ENCODE measurements around the gene FARS2. TPM values are rescaled to one million over a fixed set of nuclear protein-coding genes. Genes with fewer than 3 reads are reported as not detected.

The FARS2 gene
- total RNA-seq, 1 experiment from 2014 or later, result 15.0 TPM

DNA sequence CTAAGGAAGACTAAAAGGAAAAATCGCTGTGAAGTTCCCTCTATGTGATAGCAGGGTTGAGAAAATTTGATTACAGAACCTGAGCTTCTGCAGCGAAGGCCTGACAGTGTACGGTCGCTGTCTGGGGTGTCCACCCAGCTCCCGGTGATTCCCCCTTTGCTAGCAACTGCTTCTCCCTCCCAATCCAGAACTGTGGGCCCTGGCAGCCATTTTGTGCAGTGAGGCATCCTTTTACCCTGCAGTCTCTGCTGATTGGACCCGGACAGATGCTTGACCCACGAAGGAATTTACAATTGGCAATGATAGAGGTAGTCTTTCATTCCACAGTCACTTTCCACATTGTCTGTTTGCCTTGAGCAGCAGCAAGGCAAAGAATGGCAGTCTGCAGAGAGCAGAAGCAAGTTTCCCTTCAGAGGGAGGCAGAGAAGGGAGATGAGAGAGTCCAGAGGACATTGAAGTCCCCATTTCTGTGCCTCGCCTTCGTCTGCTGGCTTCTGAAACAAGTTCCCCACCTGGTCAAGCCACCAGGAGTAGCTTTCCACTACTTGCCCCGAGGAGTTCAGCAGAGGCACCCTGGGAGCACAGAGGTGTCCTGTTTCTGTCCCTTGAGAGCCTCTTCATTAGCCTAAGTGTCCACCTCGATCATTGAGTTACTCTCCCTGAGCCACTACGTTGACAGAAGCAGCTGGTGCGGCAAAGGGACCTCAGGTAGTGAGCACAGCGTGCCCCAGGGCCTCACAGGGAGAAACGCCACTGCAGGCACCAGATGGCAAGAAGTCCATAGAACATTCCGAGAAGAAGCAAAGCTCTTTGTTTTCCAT is 375.1 kb downstream of the FARS2 start:
- ATAC-seq (no peak), DNase-seq (ENCODE audit: low spot score) (peak; percentile 36)
- H3K9me3 Mint-ChIP-seq, result peaks cover 22% of the 10 kb centered on the region
- no peaks in the 10 kb centered on the region; the same call in 1 of the 2 replicates for H3K27me3 Mint-ChIP-seq (ENCODE audit: low read depth)
- peak overlapping the region; percentile 10; the same call in 1 of the 2 replicates for H3K27ac Mint-ChIP-seq
- peaks cover 15% of the 10 kb centered on the region for H3K36me3 Mint-ChIP-seq
- H3K4me3 Mint-ChIP-seq, result no peak overlapping the region
- POLR2A ChIA-PET, result no interaction called here
- CTCF ChIA-PET, result no interaction called here
- peaks cover 11% of the 10 kb centered on the region for H3K4me1 Mint-ChIP-seq
- TF ChIP-seq NFYB (CRISPR knock-in tag; conservative IDR thresholded peaks at IDR 0.05; ENCODE audit: low read depth), result no peak
- no peak for TF ChIP-seq ZNF121 (CRISPR knock-in tag; IDR thresholded peaks at IDR 0.05)
- no peak for TF ChIP-seq CREM (CRISPR knock-in tag; IDR thresholded peaks at IDR 0.05)
- no peak for TF ChIP-seq ESRRA (CRISPR knock-in tag; IDR thresholded peaks at IDR 0.05; ENCODE audit: borderline replicate concordance)
- TF ChIP-seq OVOL2 (CRISPR knock-in tag; IDR thresholded peaks at IDR 0.05; ENCODE audit: borderline replicate concordance), result no peak
- no peak for TF ChIP-seq SMAD4 (CRISPR knock-in tag; IDR thresholded peaks at IDR 0.05)
- TF ChIP-seq ZMAT4 (CRISPR knock-in tag; IDR thresholded peaks at IDR 0.05), result no peak
- no peak for TF ChIP-seq ZNF232 (CRISPR knock-in tag; IDR thresholded peaks at IDR 0.05)

GRCh38 chr6:5637714-5638113 is 376.4 kb downstream of the FARS2 start:
- no peak for ATAC-seq
- TF ChIP-seq FOXP1 (CRISPR knock-in tag; IDR thresholded peaks at IDR 0.05; ENCODE audit: borderline replicate concordance) (no peak), ZNF396 (CRISPR knock-in tag; IDR thresholded peaks at IDR 0.05; ENCODE audit: borderline replicate concordance) (no peak), HMGA2 (CRISPR knock-in tag; IDR thresholded peaks at IDR 0.05) (no peak), PRRX2 (CRISPR knock-in tag; IDR thresholded peaks at IDR 0.05) (no peak)
- TF ChIP-seq, protein P1, sequence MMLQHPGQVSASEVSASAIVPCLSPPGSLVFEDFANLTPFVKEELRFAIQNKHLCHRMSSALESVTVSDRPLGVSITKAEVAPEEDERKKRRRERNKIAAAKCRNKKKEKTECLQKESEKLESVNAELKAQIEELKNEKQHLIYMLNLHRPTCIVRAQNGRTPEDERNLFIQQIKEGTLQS (CRISPR knock-in tag; conservative IDR thresholded peaks at IDR 0.05), result no peak
- H3K36me3 Mint-ChIP-seq, result peaks cover 15% of the 10 kb centered on the region
- H3K4me1 Mint-ChIP-seq, result peaks cover 11% of the 10 kb centered on the region
- POLR2A ChIA-PET, result no interaction called here
- CTCF ChIA-PET, result no interaction called here
- H3K9me3 Mint-ChIP-seq, result peaks cover 29% of the 10 kb centered on the region
- H3K27me3 Mint-ChIP-seq (ENCODE audit: low read depth), result no peaks in the 10 kb centered on the region; the same call in 1 of the 2 replicates
- DNase-seq (ENCODE audit: low spot score), result no peak
- no peak overlapping the region for H3K4me3 Mint-ChIP-seq
- H3K27ac Mint-ChIP-seq, result no peak overlapping the region

DNA sequence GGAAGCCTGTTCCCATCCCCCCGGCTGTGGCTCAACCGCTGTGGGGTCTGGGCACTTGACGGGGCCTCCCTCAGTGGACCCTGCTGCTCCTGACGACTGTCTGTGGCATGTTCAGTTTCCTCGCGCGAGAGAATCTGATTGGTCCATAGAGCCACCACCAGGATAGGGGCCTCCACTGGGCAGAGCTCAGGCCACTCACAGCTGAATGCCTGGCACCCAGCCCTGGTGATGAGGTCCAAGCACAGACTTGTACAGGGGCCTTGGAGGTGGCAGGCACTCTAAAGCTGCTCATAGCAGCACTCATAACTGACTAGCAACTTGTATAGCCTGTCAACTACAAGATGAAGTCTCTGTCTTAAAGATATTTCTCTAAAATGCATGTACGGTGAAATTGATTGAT is 377.4 kb downstream of the FARS2 start:
- POLR2A ChIA-PET, result no interaction called here
- no peak for DNase-seq (ENCODE audit: low spot score)
- no peaks in the 10 kb centered on the region; the same call in 1 of the 2 replicates for H3K27me3 Mint-ChIP-seq (ENCODE audit: low read depth)
- CTCF ChIA-PET, result no interaction called here
- peaks cover 11% of the 10 kb centered on the region for H3K4me1 Mint-ChIP-seq
- no peak; the same call in 1 of the 2 replicates for ATAC-seq
- peaks cover 15% of the 10 kb centered on the region for H3K36me3 Mint-ChIP-seq
- peaks cover 29% of the 10 kb centered on the region for H3K9me3 Mint-ChIP-seq
- H3K4me3 Mint-ChIP-seq, result no peak overlapping the region
- no peak overlapping the region for H3K27ac Mint-ChIP-seq
- TF ChIP-seq ELF4 (CRISPR knock-in tag; IDR thresholded peaks at IDR 0.05; ENCODE audit: low read depth) (no peak), ATF6 (CRISPR knock-in tag; IDR thresholded peaks at IDR 0.05) (no peak), CDX4 (CRISPR knock-in tag; IDR thresholded peaks at IDR 0.05; ENCODE audit: borderline replicate concordance) (no peak), ZNF423 (CRISPR knock-in tag; IDR thresholded peaks at IDR 0.05) (no peak), ZNF232 (CRISPR knock-in tag; IDR thresholded peaks at IDR 0.05) (no peak), MXD4 (CRISPR knock-in tag; IDR thresholded peaks at IDR 0.05; ENCODE audit: borderline replicate concordance) (no peak), GTF2I (CRISPR knock-in tag; conservative IDR thresholded peaks at IDR 0.05) (no peak), CBFB (CRISPR knock-in tag; IDR thresholded peaks at IDR 0.05; ENCODE audit: low read depth) (no peak), AFF4 (CRISPR knock-in tag; IDR thresholded peaks at IDR 0.05; ENCODE audit: borderline replicate concordance) (no peak), AR (CRISPR knock-in tag; IDR thresholded peaks at IDR 0.05) (no peak), TCF7 (CRISPR knock-in tag; IDR thresholded peaks at IDR 0.05; ENCODE audit: low read depth) (no peak)

All from WTC11 (cell line).